ENCODE measurements around the gene MACC1.
"Not testable (repeated sequence)": the region's sequence is repeated elsewhere in the genome, so short reads cannot be mapped to it uniquely, and the experiment has no call there.

The MACC1 gene

DNA sequence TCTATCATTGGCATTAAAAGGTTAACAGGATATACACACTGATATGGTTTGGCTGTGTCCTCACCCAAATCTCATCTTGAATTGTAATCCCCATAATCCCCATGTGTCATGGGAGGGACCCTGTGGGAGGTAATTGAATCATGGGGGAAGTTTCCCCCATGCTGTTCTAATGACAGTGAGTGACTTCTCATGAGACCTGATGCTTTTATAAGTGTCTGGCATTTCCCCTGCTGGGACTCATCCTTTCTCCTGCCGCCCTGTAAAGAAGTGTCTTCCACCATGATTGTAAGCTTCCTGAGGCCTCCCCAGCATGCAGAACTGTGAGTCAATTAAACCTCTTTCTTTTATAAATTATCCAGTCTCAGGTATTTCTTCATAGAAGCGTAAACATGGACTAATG, 9.4 kb downstream of the MACC1 start:
- not testable (repeated sequence) for DNase-seq (ENCODE audit: low read depth in 2 of 2)

DNA sequence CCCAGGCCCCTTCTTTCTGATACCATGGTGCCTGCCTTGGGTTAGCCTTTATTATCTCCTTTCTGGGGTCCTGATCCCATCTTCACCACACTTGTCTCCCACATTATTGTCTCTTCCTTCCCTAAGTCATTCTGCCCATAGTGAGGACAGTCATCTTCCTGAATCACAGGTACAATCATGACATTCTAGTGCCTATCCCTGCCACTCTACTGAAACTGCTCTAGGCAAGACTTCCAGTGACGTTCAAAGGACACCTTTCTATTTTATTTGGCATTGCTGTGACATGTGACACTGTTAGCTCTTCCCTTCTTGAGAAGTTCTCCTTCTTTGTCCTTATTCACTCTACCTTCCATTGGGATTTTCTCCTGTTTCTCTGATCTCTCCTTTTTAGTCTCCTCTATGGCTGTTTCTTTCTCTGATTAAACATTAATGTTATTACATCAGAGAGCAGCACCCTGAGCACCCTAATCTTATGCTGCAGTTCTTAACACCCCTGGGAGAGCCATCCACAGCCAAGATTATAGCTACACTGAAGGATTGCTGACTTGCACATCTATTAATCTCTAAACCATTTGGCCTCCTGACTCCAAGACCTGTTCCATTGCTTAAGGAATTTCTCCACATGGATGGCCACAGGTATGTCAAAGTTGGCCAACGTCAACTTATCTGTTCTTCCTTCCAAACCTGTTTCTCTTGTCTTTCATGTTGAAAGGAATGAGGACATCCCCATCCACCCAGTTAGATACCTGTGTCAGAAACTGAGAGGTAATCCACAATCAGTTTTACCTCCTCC, 10.9 kb downstream of the MACC1 start:
- DNase-seq (ENCODE audit: low read depth in 2 of 2) = no peak

DNA sequence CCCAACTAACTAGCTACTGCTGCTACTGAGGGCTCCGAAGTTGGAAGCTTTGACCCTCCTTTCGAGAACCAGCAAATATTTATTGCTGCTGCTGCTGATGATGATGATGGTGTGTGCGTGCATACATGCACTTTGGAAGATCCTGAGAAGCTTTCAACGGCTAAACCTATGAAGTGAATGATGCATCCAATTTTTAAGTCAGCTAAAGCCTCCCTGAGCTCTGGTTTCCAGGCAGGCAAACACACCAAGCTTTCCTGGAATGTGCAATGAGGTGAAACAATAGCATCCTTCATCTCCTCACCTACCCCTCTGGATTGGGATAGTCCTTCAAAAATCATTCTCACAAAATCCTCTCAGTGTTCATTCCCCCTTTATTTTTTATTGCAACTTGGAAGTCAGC, 13.9 kb downstream of the MACC1 start:
- no peak for DNase-seq (ENCODE audit: low read depth in 2 of 2)

DNA sequence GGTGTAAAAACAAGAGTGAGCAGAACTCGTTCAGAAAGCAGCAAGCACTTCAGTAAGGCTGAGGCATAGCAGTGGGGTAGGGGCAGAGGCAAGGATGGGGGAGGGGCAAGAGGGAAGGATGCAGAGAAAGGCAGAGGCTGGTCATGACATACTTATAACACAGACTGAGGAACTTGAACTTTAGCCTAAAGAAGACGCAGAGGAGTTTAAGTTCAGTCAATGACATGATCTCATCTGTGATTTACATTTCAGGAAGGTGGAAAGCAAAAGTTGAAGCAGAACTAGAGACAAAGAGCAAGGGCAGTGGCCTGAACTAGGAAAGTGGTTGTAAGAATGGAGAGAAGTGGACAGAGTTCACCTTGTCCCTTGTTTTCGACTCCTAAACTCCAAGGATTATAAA, 15.8 kb downstream of the MACC1 start:
- DNase-seq (ENCODE audit: low read depth in 2 of 2) = no peak

DNA sequence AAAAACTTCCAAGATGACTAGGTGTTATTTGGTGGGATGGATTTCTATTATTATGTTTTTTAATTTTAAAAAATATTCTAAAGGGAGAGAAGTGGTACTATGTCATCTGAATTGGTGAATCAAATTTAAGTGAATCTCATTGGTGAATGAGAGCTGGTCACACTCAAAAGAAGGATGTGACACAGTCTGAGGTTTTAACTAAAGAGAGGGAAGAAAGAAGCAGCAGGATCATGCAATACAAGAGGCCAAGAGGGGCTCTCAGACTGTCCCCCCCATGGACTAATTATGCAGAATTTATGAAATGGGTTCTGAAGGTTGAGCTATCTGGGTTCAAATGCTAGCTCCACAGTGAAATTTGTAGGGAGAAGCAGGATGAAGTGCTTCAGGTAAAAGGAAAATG, 16.2 kb downstream of the MACC1 start:
- no peak for DNase-seq (ENCODE audit: low read depth in 2 of 2)

DNA sequence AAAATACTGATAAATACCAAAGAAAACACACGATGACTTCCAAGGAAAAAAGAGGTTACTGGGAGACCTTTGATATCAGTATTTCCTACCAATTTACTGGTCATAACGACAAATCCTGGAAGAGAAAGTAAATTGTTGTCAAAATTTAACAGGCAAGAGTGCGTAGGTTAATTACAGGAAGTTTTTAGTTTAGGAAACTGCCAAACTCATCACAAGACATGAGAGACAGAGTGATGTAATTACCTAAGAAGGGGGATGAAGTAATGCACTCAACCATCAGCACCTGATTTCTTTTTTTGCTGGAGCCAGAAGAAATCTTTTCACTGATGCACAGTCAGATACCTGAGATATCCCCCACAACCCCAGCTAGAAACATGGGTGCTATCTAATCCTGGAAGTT, 16.8 kb downstream of the MACC1 start:
- no peak for DNase-seq (ENCODE audit: low read depth in 2 of 2)

DNA sequence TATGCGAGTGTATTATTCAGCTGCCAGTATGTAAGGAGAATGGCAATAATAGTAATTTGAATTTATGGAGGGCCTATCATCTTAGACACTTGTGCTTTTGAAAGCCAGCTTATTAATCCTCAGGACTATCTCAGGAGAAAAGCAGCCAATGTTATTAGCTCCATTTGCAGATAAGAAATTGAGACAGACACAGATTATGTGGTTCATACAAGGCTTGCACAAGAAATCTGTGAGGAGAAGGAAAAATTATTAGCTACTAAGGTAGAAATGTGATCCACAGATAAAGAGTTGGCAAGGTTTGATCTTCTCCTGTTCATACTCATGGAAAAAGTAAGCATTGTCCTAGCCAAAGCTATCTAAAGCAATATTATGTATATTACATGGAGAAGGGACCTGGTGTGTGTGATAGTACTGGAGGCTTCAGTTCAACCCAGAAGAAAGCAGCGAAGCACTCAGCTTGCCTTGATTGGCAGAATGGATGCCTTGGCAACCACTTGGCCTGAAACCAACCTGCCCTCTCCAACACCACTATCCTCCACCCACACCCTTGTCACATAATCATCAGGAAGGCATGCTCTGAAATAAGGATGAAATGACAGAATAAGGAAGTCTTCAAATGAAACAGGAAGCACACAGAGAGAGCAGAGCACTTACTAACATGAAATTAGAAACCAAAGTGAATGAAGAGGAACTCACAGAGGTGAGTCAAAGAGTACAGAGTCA, 18.0 kb downstream of the MACC1 start:
- DNase-seq (ENCODE audit: low read depth in 2 of 2) = no peak

DNA sequence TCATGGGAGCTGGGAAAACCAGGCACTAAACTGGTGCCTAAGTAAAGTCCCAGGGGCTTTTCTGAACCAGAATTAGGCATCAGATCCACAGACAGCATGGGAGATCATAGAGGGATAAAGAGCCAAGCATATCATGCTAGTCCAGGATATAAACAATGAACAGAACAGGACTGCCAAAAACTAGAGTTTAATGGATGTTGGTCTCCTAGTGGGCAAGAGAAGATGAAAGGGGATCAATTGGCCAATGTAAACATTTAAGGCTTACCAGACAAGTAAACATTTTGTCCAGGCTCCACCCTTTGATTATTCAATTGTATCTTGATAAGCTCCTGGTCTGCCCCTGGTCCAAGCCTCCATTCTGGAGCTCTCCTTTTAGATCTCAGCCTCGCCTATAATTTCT, 18.9 kb downstream of the MACC1 start:
- DNase-seq (ENCODE audit: low read depth in 2 of 2) = no peak

DNA sequence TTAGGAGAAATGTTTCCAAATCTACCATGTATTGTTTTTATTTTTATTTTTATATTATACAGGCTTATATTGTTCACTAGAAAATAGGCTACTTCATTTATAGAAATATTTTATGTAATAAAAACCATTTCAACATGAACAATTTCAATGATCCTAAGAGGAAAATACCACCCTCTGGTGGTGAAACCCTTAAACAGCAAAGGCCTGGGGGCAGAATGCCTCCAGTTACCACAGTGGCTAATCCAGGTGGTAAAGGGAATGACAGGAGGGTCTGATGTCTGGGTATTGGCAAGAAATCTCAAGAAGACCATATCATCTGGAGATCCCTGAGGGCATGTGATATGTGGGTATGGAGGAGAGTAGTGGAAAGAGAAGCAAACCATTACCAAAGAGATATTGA, 19.3 kb downstream of the MACC1 start:
- DNase-seq (ENCODE audit: low read depth in 2 of 2) = no peak

DNA sequence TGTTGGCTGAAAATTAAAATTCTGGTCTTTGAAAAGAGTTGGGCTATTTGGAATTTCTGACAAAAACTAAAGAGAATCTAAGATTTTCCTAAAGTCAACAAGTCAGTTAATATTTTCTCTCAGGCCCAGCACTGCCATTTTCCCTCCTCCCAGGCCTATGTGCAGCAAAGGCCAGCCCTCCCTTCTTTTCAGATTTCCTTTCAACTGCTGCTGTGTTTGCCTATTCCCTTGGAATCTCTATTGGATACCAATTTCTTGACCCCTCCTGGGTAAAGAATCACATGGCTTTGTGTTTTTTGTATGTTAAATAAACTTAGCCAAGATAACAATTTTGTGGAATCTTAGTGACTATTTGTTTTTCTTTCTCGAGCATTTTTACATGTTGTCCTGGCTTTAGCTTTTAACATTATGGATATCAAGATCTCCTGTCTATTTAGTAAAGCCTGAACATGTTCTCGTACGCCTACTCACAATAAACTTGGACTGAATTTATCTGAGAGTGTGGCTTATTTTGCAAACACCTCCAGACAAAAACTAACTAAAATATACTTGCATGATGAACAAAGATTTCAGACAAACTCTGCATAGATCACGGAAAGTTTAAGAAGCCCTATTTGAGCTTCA, 19.9 kb downstream of the MACC1 start:
- no peak for DNase-seq (ENCODE audit: low read depth in 2 of 2)

DNA sequence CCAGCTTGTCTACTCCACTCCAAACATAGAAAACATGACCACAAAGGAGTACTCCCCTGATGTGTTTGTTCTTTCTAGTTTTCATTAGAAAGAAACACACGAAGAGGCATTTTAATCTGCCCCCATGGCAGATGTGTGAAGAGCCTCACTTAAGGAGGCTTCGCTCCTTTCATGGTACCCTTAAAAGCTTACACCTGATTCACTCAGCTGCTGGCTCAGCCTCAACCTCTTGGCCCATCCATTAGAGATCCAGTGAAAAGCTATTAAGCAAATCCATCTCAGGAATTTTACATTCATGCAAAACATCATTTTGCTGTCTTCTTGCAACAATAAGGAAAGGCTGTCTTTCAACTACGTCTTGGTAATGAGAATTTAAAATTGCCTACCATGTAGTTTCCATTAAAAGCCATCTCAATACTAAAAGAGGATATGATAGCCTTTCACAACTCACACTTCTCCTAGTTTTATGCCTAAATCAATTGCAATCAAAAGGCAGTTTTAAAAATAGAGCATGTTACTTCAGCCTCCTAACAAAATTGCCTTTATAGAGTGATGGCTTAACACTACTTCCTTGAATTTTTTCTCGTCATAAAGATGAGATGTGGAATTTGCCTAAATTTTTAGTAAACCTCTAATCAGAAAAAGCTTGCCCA, 22.7 kb downstream of the MACC1 start:
- DNase-seq (ENCODE audit: low read depth in 2 of 2) = no peak

DNA sequence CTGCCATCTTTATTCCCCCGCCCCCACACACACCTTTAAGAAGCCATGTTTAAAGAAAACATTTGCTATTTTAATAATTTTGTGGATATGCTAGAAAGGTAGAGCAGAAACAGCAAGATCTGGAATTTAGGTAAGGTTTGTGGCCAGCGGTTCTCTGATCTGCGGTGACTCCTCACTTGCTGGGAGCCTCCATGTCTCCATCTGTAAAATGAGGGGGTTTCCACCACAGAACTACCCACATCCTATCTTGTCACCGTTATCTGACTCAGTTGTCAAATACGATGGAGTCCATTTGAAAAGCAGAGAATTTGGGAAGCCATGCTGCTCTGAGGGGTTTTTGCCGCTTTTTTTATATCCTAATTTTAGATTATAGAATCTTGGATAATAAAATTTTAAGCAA, 23.3 kb downstream of the MACC1 start:
- DNase-seq (ENCODE audit: low read depth in 2 of 2) = no peak

DNA sequence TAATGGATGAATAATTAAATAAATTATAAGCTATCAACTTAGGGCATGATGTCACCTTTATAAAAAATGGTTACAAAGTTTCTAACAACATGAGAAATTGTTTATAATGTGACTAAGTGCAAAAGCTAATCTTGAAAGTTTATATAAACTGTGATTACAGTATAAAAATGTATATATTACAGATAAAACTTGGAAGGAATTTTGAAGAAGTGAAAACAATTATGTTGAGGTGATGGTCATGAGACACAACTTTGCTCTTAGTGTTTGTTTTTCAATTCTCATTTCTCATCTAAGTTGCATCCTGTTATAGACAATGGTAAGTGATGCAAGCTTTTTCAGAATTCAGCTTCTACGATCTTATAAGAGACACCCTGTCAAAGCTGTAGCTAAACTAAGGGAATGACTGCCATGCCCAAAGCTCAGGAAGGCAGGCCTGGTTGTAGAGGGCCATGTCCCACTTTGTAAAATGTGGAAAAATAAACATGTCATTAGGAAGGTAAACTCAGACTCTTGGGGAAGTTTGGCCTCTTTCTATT, 23.9 kb downstream of the MACC1 start:
- no peak for DNase-seq (ENCODE audit: low read depth in 2 of 2)

DNA sequence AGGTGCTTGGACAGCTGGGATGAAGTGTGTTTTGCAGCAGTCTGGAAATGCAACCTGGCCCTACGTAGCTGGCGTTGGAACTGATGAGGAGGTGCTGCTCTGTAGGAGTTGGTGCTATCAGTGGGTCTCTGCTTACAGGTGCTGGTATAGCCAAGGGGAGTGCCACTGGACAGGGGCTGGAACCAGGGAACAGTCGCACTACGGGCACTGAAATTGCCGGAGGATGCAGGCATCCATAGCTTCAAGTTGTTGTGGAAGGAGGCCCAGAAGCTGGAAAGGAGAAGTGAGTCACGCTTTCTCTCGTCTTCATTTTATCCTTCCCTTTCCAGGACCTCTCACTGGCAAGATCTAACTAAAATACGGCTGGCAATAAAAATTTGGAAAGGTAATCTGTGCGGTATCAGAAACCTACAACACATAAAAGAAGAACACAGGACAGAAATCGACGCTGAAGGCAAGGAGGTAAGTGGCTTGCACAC, 25.8 kb downstream of the MACC1 start:
- DNase-seq (ENCODE audit: low read depth in 2 of 2) = no peak

DNA sequence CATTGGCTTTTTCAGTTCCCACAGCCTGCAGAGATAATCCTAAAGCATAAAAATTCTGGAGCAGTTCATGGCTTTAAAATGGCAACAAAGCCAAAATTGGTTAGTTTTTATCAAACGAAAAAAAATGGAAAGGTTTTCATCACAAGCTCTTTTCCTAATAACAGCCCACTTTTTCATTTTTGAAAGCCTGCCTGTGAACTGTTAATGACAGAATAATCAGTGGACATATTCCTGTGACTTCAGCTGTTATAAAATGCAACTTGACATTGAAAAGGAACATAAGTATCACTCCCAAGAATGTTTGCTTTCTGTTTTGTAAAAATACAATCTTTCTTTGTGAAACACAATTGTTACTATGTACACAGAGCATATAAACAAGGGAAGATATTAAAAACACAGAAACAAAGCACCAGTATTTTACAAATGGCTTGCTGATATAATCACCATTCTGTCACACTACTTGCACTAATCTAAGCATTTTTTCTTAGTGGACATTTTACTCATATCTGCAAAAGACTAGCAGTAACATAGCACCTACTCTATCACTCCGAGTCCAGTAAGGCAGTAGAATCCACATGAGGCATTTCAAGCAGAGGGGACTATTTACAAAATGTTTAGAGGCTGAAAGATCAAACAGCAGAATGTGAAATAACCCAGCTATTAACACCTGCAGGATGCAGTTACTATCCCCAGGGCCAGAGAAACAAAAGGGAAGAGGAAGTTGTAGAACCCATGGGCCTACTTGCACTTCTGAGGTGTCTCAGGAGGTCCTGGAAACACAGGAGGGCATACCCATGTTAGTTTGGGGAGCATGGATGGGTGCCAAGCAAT, 26.4 kb downstream of the MACC1 start:
- DNase-seq (ENCODE audit: low read depth in 2 of 2) = no peak

DNA sequence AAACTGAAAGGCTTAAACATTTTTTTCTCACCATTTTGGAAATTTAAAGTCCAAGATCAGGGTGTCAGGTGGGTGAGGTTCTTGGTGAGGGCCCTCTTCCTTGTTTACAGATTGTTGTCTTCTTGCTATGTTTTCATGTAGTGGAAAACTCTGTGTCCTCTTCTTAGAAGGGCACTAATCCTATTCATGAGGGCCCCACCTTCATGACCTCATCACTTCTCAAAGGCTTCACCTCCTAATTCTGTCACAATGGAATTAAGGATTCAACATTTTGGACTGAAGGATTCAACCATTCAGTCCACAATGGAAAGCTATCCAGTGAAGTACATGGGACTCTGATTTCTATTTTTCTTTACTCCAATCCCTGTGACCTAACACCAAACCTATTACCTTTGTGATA, 27.3 kb downstream of the MACC1 start:
- no peak for DNase-seq (ENCODE audit: low read depth in 2 of 2)

DNA sequence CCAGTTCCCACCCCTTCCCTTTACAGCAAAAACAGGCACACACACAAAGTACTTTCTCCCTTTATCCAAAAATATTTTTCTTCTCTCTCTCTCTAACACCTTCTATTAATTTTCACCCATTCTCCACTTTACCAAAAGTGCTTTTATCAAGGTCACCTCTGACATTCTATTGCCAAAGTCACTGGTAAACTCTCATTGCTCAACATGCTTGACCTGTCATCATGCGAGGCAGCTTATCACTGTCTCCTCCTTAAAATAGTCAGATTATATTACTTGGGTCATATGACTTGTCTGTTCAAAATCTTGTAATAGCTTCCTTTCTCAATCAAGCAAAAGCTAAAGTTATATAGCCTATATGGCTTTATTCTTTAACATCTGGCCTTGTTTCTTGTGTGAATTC, 28.6 kb downstream of the MACC1 start:
- no peak for DNase-seq (ENCODE audit: low read depth in 2 of 2)

DNA sequence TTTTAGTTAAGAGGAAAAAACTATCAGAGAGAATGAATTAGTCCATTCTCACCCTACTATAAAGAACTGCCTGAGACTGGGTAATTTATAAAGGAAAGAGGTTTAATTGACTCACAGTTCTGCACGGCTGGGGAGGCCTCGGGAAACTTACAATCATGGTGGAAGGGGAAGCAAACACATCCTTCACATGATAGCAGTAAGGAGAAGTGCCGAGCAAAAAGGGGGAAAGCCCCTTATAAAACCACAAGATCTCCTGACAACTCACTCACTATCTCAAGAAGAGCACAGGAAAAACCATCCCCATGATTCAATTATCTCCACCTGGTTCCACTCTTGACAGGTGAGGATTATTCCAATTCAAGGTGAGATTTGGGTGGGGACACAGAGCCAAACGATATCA, 29.3 kb downstream of the MACC1 start:
- DNase-seq (ENCODE audit: low read depth in 2 of 2) = not testable (repeated sequence)

DNA sequence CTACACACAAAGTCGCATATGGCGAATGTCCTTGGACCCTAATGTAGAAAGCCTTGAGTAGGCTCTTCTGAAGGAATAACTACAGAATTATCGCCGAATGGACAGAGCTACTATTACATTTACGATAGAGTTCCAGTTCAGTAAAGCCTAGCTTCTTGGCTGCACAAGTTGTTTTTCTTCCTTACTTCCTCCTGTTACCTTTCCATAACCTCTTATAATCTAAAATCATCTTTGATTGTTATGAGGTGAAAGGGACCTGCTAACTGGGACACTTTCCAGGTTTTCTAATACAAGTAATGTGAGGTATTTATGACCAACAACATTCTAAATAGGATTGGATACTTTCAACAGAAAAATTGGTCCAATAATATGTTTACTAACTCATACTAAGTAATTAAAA, 31.2 kb downstream of the MACC1 start:
- no peak for DNase-seq (ENCODE audit: low read depth in 2 of 2)

DNA sequence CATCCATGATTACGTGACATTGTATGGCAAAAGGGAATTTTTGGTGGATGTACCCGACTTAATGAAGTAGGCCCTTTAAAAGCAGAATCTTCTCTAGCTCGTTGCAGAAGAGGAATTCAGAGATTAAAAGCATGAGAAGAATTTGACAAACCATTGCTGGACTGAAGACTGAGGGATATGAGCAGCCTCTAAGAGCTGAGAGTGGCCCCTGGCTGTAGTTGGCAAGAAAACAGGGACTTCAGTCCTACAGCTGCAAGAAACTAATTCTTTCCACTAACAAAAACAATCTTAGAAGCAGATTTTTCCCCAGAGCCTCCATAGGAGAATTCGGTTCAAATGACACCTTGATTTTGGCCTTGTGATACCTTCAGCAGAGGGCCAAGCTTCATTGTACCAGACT, 34.1 kb downstream of the MACC1 start:
- DNase-seq (ENCODE audit: low read depth in 2 of 2) = no peak

DNA sequence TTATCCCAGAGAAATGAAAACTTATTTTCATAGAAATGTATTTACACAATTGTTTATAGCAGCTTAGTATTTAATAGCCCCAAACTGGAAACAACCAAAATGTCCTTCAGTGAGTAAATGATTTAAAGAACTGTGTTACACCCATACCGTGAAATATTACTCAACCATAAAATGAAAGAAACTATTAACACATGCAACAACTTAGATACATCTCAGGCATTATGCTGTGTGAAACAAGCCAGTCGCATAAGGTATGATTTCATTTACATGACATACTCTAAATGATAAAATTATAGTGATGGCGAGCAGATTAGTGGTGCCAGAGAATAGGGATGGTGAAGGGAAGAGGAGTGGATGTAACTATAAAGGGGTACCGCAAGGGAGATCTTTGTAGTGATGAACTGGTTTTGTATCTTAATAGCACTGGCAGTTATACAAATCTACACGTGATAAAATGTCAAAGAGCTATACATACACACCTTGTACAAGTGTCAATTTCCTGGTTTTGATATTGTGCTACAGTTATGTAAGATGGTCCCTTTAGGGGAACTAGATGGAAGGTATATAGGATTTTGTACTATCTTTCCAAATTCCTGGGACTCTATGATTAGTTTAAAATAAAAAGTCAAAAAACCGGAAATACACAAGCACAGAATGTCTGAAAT, 40.5 kb downstream of the MACC1 start:
- no peak for DNase-seq (ENCODE audit: low read depth in 2 of 2)

Data from stimulated activated CD8-positive, alpha-beta memory T cell treated with anti-CD3 and anti-CD28 coated beads, Interleukin-7, amount 100 ng/mL, for 4 hours (primary cell).